AG10803 (cell line): Measurements from ENCODE around the gene ENOX2.

ENCODE experiments used
- DNase-seq: peaks from one replicate; pipeline ENCODE4 v3.0.0; 2010; ENCODE audit warnings: low read depth
- H3K4me3 ChIP-seq: 2 replicates; pipeline ENCODE4 v1.5.1; 2011; ENCODE audit warnings: mild to moderate bottlenecking, low read length, control low read depth
- CTCF ChIP-seq: conservative IDR thresholded peaks from 2 replicates; pipeline ENCODE4 v1.5.1; 2011; ENCODE audit warnings: mild to moderate bottlenecking, low read length, control low read depth, inconsistent platforms

Gene ENOX2

GRCh38 chrX:130916636-130917422 lies 13.8 kb upstream of the ENOX2 start:
- peak; percentile 44 for DNase-seq
- H3K4me3 ChIP-seq = no peak overlapping the region
- peak; percentile 73 for TF ChIP-seq CTCF

GRCh38 chrX:130915302-130915701 lies 12.3 kb upstream of the ENOX2 start:
- no peak; the same call in 1 of the 2 replicates for TF ChIP-seq CTCF
- DNase-seq = peak; percentile 51
- no peak overlapping the region for H3K4me3 ChIP-seq

- no peak for TF ChIP-seq CTCF
- DNase-seq = peak; percentile 51
- H3K4me3 ChIP-seq = no peak overlapping the region
These were observed 6.6 kb upstream of the ENOX2 start for GRCh38 chrX:130909469-130910136.

GRCh38 chrX:130906776-130907175 lies 3.8 kb upstream of the ENOX2 start:
- no peak for DNase-seq
- TF ChIP-seq CTCF = no peak
- no peak overlapping the region for H3K4me3 ChIP-seq

- peak overlapping the region; percentile 71 for H3K4me3 ChIP-seq
- no peak for TF ChIP-seq CTCF
- DNase-seq = no peak
These were observed 595 bp downstream of the ENOX2 start for GRCh38 chrX:130902446-130902782.

GRCh38 chrX:130896802-130897501 lies 6.1 kb downstream of the ENOX2 start:
- TF ChIP-seq CTCF = no peak
- DNase-seq = peak; percentile 55
- H3K4me3 ChIP-seq = no peak overlapping the region

- TF ChIP-seq CTCF = no peak
- H3K4me3 ChIP-seq = no peak overlapping the region
- DNase-seq = no peak
These were observed 7.0 kb downstream of the ENOX2 start for GRCh38 chrX:130896026-130896425.
